ENCODE measurements around the gene NKX1-2.

The NKX1-2 gene

DNA sequence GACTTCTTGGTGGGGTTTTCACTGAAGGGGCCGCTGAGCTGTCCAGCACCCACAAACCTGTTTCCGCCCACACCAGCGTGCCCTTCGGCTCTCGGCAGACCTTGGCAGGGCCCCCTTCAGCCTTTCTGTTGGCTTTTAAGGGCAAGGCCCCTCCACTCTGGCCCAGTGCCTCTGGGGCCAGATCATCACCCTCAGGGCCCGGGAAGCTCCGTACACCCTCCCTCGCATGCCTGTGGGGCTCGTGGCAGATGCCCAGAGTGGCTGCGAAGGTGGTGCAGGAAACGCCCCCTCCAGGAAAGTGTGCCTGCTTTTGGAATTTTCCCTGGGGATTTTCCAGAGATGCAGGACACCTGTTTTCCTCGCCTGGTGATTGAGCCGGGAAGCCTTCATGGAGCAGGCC is 18.8 kb upstream of the NKX1-2 start:
- no peaks in the 10 kb centered on the region for H3K36me3 Mint-ChIP-seq (ENCODE audit: low read depth)
- H3K27ac Mint-ChIP-seq = no peak overlapping the region
- H3K27me3 Mint-ChIP-seq (ENCODE audit: low read depth) = no peaks in the 10 kb centered on the region
- no peak overlapping the region for H3K4me3 Mint-ChIP-seq
- DNase-seq (ENCODE audit: low spot score) = no peak
- peaks cover 17% of the 10 kb centered on the region for H3K4me1 Mint-ChIP-seq (ENCODE audit: low read depth)
- H3K9me3 Mint-ChIP-seq = no peaks in the 10 kb centered on the region

DNA sequence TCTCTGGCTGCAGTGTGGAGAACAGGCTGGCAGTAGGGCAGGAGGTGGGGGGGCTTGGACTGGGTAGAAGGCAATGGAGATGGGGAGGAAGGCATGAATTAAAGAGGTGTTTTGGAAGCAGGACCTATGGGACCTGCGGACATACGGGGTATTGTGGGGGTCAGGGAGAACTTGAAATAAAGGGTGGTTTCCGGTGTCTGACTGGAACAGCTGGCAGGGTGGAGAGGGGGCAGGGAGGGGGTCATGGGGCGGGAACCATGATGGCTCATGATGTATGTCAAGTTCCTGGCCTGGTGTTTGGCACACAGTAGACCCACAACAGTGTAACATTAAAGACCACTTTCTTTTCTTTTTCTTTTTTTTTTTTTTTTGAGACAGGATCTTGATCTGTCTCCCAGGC is 17.3 kb upstream of the NKX1-2 start:
- Mint-ChIP-seq H3K4me1 (ENCODE audit: low read depth) (peaks cover 17% of the 10 kb centered on the region), H3K4me3 (no peak overlapping the region), H3K36me3 (ENCODE audit: low read depth) (peaks cover 2% of the 10 kb centered on the region), H3K27ac (no peak overlapping the region), H3K9me3 (no peaks in the 10 kb centered on the region), H3K27me3 (ENCODE audit: low read depth) (no peaks in the 10 kb centered on the region)
- DNase-seq (ENCODE audit: low spot score) = no peak

GRCh38 chr10:124465777-124466488 is 16.1 kb upstream of the NKX1-2 start:
- Mint-ChIP-seq H3K36me3 (ENCODE audit: low read depth) (peaks cover 3% of the 10 kb centered on the region), H3K27me3 (ENCODE audit: low read depth) (no peaks in the 10 kb centered on the region), H3K4me1 (ENCODE audit: low read depth) (peaks cover 19% of the 10 kb centered on the region), H3K9me3 (peaks cover 3% of the 10 kb centered on the region), H3K4me3 (no peak overlapping the region), H3K27ac (no peak overlapping the region)
- DNase-seq (ENCODE audit: low spot score) = no peak

DNA sequence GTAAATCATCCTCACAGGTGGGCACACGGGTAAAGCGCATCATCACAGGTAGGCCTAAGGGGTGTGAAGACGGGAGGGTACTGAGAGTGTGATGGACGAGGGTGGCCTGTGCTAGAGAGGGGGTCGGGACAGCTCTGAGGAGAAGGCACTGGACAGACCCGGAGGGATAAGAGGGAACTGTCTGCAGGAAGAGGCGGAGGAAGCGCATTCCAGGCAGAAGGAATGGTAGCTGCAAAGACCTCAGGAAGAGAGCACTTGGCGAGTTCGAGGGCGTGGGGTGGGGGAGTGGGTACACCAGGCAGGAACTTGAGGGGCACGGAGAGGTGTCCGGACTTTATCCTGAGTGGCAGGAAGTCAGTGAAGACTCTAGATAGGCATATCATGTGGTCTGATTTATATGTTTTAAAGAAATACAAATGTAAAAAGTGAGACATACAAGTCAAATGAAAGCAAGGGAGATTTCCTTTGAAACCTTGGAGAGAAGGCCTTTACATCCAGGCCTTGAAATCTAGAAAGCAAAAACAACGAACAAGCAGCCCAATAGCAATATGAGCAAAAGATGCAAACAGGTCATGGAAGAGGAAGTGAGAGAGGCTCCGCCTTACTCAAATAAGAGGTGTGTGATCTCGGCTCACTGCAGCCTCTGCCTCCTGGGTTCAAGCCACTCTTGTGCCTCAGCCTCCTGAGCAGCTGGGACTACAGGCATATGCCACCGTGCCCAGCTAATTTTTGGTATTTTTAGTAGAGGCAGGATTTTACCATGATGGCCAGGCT is 15.4 kb upstream of the NKX1-2 start:
- H3K4me3 Mint-ChIP-seq = peak overlapping the region; percentile 62
- peaks cover 3% of the 10 kb centered on the region for H3K36me3 Mint-ChIP-seq (ENCODE audit: low read depth)
- no peak for DNase-seq (ENCODE audit: low spot score)
- H3K27me3 Mint-ChIP-seq (ENCODE audit: low read depth) = no peaks in the 10 kb centered on the region
- peaks cover 19% of the 10 kb centered on the region for H3K4me1 Mint-ChIP-seq (ENCODE audit: low read depth)
- H3K27ac Mint-ChIP-seq = peak overlapping the region; percentile 78
- H3K9me3 Mint-ChIP-seq = peaks cover 3% of the 10 kb centered on the region

GRCh38 chr10:124464028-124464965 is 14.5 kb upstream of the NKX1-2 start:
- H3K27me3 Mint-ChIP-seq (ENCODE audit: low read depth) = no peaks in the 10 kb centered on the region
- H3K36me3 Mint-ChIP-seq (ENCODE audit: low read depth) = peaks cover 3% of the 10 kb centered on the region
- H3K4me3 Mint-ChIP-seq = peak overlapping the region; percentile 62
- H3K4me1 Mint-ChIP-seq (ENCODE audit: low read depth) = peaks cover 19% of the 10 kb centered on the region
- DNase-seq (ENCODE audit: low spot score) = no peak
- H3K27ac Mint-ChIP-seq = peak overlapping the region; percentile 78
- H3K9me3 Mint-ChIP-seq = peaks cover 3% of the 10 kb centered on the region

DNA sequence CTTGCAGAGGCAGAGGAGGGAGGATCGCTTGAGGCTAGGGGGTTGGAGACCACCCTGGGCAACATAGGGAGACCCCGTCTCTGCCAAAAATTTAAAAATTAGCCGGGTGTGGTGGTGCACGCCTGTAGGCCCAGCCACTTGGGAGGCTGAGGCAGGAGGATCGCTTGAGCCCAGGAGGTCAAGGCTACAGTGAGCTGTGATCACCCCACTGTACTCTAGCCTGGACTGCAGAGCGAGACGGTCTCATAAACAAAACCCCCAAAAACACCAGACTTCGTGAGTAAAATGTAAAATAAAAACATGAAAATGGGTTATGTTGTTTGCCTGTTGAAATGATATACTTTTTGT is 12.5 kb upstream of the NKX1-2 start:
- H3K36me3 Mint-ChIP-seq (ENCODE audit: low read depth) = peaks cover 3% of the 10 kb centered on the region
- no peak for DNase-seq (ENCODE audit: low spot score)
- H3K4me1 Mint-ChIP-seq (ENCODE audit: low read depth) = peaks cover 19% of the 10 kb centered on the region
- H3K9me3 Mint-ChIP-seq = peaks cover 3% of the 10 kb centered on the region
- peak overlapping the region; percentile 88 for H3K4me3 Mint-ChIP-seq
- no peak overlapping the region for H3K27ac Mint-ChIP-seq
- H3K27me3 Mint-ChIP-seq (ENCODE audit: low read depth) = peaks cover 8% of the 10 kb centered on the region

DNA sequence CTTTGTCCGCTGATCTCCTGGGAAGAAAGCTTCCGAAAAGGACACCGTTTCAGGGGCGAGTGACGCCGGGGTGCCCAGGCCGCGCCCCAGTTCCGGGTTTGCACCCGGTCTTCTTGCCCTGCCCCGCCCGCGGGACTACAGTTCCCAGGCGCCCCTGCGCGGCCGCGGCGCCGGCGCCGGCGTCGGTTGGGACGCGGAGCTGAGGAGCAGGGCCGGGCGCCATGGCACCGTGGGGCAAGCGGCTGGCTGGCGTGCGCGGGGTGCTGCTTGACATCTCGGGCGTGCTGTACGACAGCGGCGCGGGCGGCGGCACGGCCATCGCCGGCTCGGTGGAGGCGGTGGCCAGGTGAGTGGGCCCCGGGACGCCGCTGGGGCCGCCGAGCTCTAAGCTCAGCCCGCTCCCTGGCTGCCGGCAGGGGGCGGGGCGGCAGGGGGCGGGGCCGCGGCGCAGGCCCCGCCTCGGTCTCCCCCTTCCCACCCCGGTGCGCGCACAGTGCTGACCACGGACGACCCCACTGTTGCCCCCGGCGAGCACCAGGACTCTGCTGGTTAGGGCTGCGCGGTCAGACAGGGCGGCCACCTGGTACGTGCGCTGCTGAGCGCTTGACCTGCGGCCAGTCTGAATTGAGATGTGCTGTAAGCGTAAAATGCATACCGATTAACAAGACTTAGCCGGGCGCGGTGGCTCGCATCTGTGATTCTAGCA is 12.0 kb upstream of the NKX1-2 start, which contains the start of gene LHPP:
Gene LHPP (plus strand): TSS at position 182 of the 706 bp plus-strand sequence. CDS start 40 bp downstream, at position 222.
- peaks cover 3% of the 10 kb centered on the region for H3K36me3 Mint-ChIP-seq (ENCODE audit: low read depth)
- peaks cover 19% of the 10 kb centered on the region for H3K4me1 Mint-ChIP-seq (ENCODE audit: low read depth)
- H3K9me3 Mint-ChIP-seq = peaks cover 3% of the 10 kb centered on the region
- peak within 1 kb of the TSS; percentile 97 for H3K27ac Mint-ChIP-seq
- peaks cover 10% of the 10 kb centered on the region for H3K27me3 Mint-ChIP-seq (ENCODE audit: low read depth)
- H3K4me3 Mint-ChIP-seq = peak within 1 kb of the TSS; percentile 88
- peak; percentile 89 for DNase-seq (ENCODE audit: low spot score)

- Mint-ChIP-seq H3K4me3 (no peak overlapping the region), H3K27ac (no peak overlapping the region)
Observed at GRCh38 chr10:124460144-124460543, 10.3 kb upstream of the NKX1-2 start.

DNA sequence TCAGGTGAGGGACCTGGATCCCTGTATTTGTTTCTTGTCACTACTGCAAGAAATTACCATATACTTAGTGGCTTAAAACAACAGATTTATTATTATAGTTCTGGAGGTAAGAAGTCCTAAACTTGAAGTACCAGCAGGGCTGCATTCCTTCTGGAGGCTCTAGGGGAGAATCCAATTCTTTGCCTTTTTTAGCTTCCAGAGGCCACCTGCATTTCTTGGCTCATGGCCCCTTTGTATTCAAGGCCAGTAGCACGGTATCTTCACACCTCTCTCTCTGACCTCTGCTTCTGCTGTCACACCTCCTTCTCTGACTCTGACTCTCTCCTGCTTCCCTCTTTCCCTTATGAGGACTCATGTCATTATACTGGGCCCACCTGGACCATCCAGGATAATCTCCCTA is 9.6 kb upstream of the NKX1-2 start:
- no peak for DNase-seq (ENCODE audit: low spot score)
- Mint-ChIP-seq H3K9me3 (peaks cover 3% of the 10 kb centered on the region), H3K36me3 (ENCODE audit: low read depth) (peaks cover 3% of the 10 kb centered on the region), H3K27ac (no peak overlapping the region), H3K27me3 (ENCODE audit: low read depth) (peaks cover 29% of the 10 kb centered on the region), H3K4me3 (no peak overlapping the region), H3K4me1 (ENCODE audit: low read depth) (peaks cover 4% of the 10 kb centered on the region)

More at GRCh38 chr10:124460144-124460543, 10.3 kb upstream of the NKX1-2 start:
- Mint-ChIP-seq H3K36me3 (ENCODE audit: low read depth) (peaks cover 3% of the 10 kb centered on the region), H3K27me3 (ENCODE audit: low read depth) (peaks cover 21% of the 10 kb centered on the region), H3K9me3 (peaks cover 3% of the 10 kb centered on the region), H3K4me1 (ENCODE audit: low read depth) (peaks cover 12% of the 10 kb centered on the region)
- DNase-seq (ENCODE audit: low spot score) = no peak

GRCh38 chr10:124458889-124459288 is 9.1 kb upstream of the NKX1-2 start:
- Mint-ChIP-seq H3K27ac (no peak overlapping the region), H3K27me3 (ENCODE audit: low read depth) (peaks cover 33% of the 10 kb centered on the region), H3K36me3 (ENCODE audit: low read depth) (peaks cover 3% of the 10 kb centered on the region), H3K4me1 (ENCODE audit: low read depth) (peaks cover 2% of the 10 kb centered on the region), H3K9me3 (peaks cover 3% of the 10 kb centered on the region), H3K4me3 (no peak overlapping the region)
- DNase-seq (ENCODE audit: low spot score) = no peak

GRCh38 chr10:124458473-124458872 is 8.6 kb upstream of the NKX1-2 start:
- H3K36me3 Mint-ChIP-seq (ENCODE audit: low read depth) = peaks cover 3% of the 10 kb centered on the region
- peaks cover 2% of the 10 kb centered on the region for H3K4me1 Mint-ChIP-seq (ENCODE audit: low read depth)
- no peak overlapping the region for H3K27ac Mint-ChIP-seq
- peaks cover 3% of the 10 kb centered on the region for H3K9me3 Mint-ChIP-seq
- no peak overlapping the region for H3K4me3 Mint-ChIP-seq
- H3K27me3 Mint-ChIP-seq (ENCODE audit: low read depth) = peaks cover 37% of the 10 kb centered on the region
- DNase-seq (ENCODE audit: low spot score) = no peak

DNA sequence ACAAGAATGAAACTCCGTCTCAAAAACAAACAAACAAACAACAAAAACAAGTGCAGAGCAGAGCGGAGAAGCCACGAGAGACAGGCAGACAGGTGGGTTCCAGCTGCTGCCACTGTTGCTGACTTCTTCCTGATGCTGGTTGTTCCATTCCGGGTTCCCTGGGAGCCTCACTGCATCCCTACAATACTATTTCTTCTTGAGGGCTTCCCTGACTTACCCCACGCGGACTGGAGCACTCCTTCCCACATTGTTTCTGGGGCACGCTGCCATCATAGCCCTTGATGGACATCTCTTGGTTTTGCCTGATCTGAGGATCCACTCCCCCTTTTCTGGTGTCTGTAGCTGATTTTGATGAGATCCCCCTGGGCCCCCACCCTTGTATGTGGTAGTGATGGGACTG is 5.6 kb upstream of the NKX1-2 start:
- Mint-ChIP-seq H3K27ac (no peak overlapping the region), H3K9me3 (no peaks in the 10 kb centered on the region), H3K27me3 (ENCODE audit: low read depth) (peaks cover 62% of the 10 kb centered on the region), H3K4me1 (ENCODE audit: low read depth) (peaks cover under 1% of the 10 kb centered on the region), H3K4me3 (no peak overlapping the region), H3K36me3 (ENCODE audit: low read depth) (no peaks in the 10 kb centered on the region)
- DNase-seq (ENCODE audit: low spot score) = no peak

DNA sequence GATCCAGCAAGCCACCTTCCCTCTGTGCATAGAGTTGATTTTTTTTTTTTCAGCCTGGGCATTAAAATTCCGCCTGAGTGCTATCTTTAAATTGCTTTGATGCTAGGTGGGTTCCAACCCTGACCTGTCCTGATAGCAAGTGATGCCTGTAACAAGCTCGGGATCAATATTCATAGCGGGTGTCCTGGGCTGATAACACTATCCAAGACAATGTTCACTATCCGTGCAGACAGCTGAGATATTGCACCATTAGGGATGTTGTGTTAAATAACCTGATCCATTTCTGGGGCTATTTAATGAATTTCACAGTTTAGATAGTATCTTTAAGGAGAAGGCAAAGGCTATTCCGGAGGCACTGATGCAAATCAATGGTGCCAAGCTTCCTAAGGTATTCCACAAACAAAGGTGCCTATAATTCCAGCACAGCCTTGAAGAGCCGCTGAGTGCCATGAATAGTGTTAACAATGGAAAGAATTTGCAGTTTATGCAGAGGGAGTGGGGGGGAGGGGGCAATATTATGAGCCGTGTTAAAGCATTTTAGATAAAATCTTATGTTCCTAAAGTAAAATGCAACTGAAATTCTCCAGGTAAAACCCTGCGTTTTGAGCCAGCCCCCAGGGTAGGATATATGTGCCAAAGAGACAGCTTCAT is 4.2 kb upstream of the NKX1-2 start:
- H3K27me3 Mint-ChIP-seq (ENCODE audit: low read depth) = peaks cover 72% of the 10 kb centered on the region
- H3K4me1 Mint-ChIP-seq (ENCODE audit: low read depth) = peaks cover 3% of the 10 kb centered on the region
- H3K36me3 Mint-ChIP-seq (ENCODE audit: low read depth) = no peaks in the 10 kb centered on the region
- DNase-seq (ENCODE audit: low spot score) = no peak
- no peak overlapping the region for H3K4me3 Mint-ChIP-seq
- no peaks in the 10 kb centered on the region for H3K9me3 Mint-ChIP-seq
- H3K27ac Mint-ChIP-seq = no peak overlapping the region
